Measurements from ENCODE around the gene NEMP2. TPM values are rescaled to one million over a fixed set of nuclear protein-coding genes. Genes with fewer than 3 reads are reported as not detected.

NEMP2 gene
- total RNA-seq, 1 experiment from 2014 or later, result 12.0 TPM

GRCh38 chr2:190460487-190460886 lies 74.0 kb downstream of the NEMP2 start:
- TF ChIP-seq, protein P1, sequence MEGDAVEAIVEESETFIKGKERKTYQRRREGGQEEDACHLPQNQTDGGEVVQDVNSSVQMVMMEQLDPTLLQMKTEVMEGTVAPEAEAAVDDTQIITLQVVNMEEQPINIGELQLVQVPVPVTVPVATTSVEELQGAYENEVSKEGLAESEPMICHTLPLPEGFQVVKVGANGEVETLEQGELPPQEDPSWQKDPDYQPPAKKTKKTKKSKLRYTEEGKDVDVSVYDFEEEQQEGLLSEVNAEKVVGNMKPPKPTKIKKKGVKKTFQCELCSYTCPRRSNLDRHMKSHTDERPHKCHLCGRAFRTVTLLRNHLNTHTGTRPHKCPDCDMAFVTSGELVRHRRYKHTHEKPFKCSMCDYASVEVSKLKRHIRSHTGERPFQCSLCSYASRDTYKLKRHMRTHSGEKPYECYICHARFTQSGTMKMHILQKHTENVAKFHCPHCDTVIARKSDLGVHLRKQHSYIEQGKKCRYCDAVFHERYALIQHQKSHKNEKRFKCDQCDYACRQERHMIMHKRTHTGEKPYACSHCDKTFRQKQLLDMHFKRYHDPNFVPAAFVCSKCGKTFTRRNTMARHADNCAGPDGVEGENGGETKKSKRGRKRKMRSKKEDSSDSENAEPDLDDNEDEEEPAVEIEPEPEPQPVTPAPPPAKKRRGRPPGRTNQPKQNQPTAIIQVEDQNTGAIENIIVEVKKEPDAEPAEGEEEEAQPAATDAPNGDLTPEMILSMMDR (IDR thresholded peaks at IDR 0.05), result no peak
- TF ChIP-seq SIN3A (IDR thresholded peaks at IDR 0.05; ENCODE audit: borderline replicate concordance, insufficient read depth, low read depth, low read length), result no peak
- TF ChIP-seq, protein P2, sequence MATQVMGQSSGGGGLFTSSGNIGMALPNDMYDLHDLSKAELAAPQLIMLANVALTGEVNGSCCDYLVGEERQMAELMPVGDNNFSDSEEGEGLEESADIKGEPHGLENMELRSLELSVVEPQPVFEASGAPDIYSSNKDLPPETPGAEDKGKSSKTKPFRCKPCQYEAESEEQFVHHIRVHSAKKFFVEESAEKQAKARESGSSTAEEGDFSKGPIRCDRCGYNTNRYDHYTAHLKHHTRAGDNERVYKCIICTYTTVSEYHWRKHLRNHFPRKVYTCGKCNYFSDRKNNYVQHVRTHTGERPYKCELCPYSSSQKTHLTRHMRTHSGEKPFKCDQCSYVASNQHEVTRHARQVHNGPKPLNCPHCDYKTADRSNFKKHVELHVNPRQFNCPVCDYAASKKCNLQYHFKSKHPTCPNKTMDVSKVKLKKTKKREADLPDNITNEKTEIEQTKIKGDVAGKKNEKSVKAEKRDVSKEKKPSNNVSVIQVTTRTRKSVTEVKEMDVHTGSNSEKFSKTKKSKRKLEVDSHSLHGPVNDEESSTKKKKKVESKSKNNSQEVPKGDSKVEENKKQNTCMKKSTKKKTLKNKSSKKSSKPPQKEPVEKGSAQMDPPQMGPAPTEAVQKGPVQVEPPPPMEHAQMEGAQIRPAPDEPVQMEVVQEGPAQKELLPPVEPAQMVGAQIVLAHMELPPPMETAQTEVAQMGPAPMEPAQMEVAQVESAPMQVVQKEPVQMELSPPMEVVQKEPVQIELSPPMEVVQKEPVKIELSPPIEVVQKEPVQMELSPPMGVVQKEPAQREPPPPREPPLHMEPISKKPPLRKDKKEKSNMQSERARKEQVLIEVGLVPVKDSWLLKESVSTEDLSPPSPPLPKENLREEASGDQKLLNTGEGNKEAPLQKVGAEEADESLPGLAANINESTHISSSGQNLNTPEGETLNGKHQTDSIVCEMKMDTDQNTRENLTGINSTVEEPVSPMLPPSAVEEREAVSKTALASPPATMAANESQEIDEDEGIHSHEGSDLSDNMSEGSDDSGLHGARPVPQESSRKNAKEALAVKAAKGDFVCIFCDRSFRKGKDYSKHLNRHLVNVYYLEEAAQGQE (IDR thresholded peaks at IDR 0.05; ENCODE audit: insufficient read depth in 1 of 2, low read depth in 2 of 2, low read length in 1 of 2), result no peak
- TF ChIP-seq POLR2AphosphoS5 (IDR thresholded peaks at IDR 0.05; ENCODE audit: low read depth, low read length), result no peak
- TF ChIP-seq TCF7L2 (IDR thresholded peaks at IDR 0.05; ENCODE audit: low read depth, low read length), result no peak

GRCh38 chr2:190459881-190460280 lies 74.6 kb downstream of the NEMP2 start:
- ChIA-PET POLR2A (no interaction called here), CTCF (no interaction called here)
- no peaks in the 10 kb centered on the region for H3K9me3 ChIP-seq (ENCODE audit: control insufficient read depth, insufficient read depth, low read depth, low read length)
- in situ Hi-C loops (cut with HindIII; ENCODE audit: low pct_unique_long_range_greater_than_20kb, low sequenced_read_pairs), result no loop called here
- H3K27me3 ChIP-seq (ENCODE audit: control insufficient read depth, insufficient read depth, low read length), result no peaks in the 10 kb centered on the region
- no peaks in the 10 kb centered on the region for H3K4me1 ChIP-seq (ENCODE audit: control insufficient read depth, insufficient read depth, low read length)
- BruUV-seq (replicated peaks), result no TSS peak
- DNase-seq (ENCODE audit: low read depth, low spot score) (no peak), ATAC-seq (no peak)
- H3K27ac ChIP-seq (ENCODE audit: low read length), result no peak overlapping the region
- H3K36me3 ChIP-seq (ENCODE audit: control insufficient read depth, insufficient read depth, low read length), result no peaks in the 10 kb centered on the region
- no peak overlapping the region for H3K4me3 ChIP-seq (ENCODE audit: low read depth in 2 of 2, low read length in 2 of 2)
- intact Hi-C loops (cut with micrococcal nuclease; ENCODE audit: unreplicated experiment), result no loop called here
- TF ChIP-seq, protein P2 (IDR thresholded peaks at IDR 0.05; ENCODE audit: insufficient read depth in 1 of 2, low read depth in 2 of 2, low read length in 1 of 2), result no peak
- TF ChIP-seq, protein P1 (IDR thresholded peaks at IDR 0.05), result no peak
- TF ChIP-seq POLR2AphosphoS5 (IDR thresholded peaks at IDR 0.05; ENCODE audit: low read depth, low read length), result no peak

More at GRCh38 chr2:190460487-190460886, 74.0 kb downstream of the NEMP2 start:
- in situ Hi-C loops (cut with HindIII; ENCODE audit: low pct_unique_long_range_greater_than_20kb, low sequenced_read_pairs), result no loop called here
- BruUV-seq (replicated peaks), result no TSS peak
- Histone ChIP-seq H3K27ac (ENCODE audit: low read length) (no peak overlapping the region), H3K4me3 (ENCODE audit: low read depth in 2 of 2, low read length in 2 of 2) (no peak overlapping the region), H3K4me1 (ENCODE audit: control insufficient read depth, insufficient read depth, low read length) (no peaks in the 10 kb centered on the region), H3K36me3 (ENCODE audit: control insufficient read depth, insufficient read depth, low read length) (no peaks in the 10 kb centered on the region), H3K27me3 (ENCODE audit: control insufficient read depth, insufficient read depth, low read length) (no peaks in the 10 kb centered on the region), H3K9me3 (ENCODE audit: control insufficient read depth, insufficient read depth, low read depth, low read length) (no peaks in the 10 kb centered on the region)
- ChIA-PET POLR2A (no interaction called here), CTCF (no interaction called here)
- ATAC-seq (no peak), DNase-seq (ENCODE audit: low read depth, low spot score) (no peak)
- intact Hi-C loops (cut with micrococcal nuclease; ENCODE audit: unreplicated experiment), result no loop called here

Measured in Panc1 (cell line).